ENCODE data around the gene TAC3. TPM values are rescaled to one million over a fixed set of nuclear protein-coding genes. Genes with fewer than 3 reads are reported as not detected.

TAC3 gene
- total and polyA plus RNA-seq, 2 of the 4 experiments (the other 2 are of a cell fraction): 0.94 TPM; not detected in 1

- no peak overlapping the region for H4K5ac ChIP-seq (ENCODE audit: low read depth, low read length)
- no peak overlapping the region for H3K56ac ChIP-seq (ENCODE audit: extremely low read depth, insufficient read depth, low read length)
- WGBS, 2 experiments (ENCODE audit: extremely low coverage in 2 of 2, insufficient read length in 1 of 2): no CpG with 5 or more reads among the region's 1 CpG
- peaks cover 10% of the 10 kb centered on the region; the same call in 1 of the 2 replicates for H4K20me1 ChIP-seq (ENCODE audit: insufficient read depth, low read length)
- ATAC-seq (ENCODE audit: low read depth) (no peak), DNase-seq (no peak)
- BruUV-seq (replicated peaks): no TSS peak
- no peak overlapping the region for H3K4me3 ChIP-seq (ENCODE audit: insufficient read depth, low read depth, low read length)
- no peaks in the 10 kb centered on the region for H3K36me3 ChIP-seq (ENCODE audit: control insufficient read depth, insufficient read depth, low read length)
- H3K9me1 ChIP-seq (ENCODE audit: insufficient read depth, low read length): no peaks in the 10 kb centered on the region; the same call in 1 of the 2 replicates
- H2BK20ac ChIP-seq (ENCODE audit: low read depth, low read length): no peak overlapping the region
- no peak overlapping the region for H2AK5ac ChIP-seq (ENCODE audit: low read depth, low read length)
- no peak overlapping the region for H2AFZ ChIP-seq (replicated peaks; ENCODE audit: low read length, poor library complexity)
- in situ Hi-C loops (cut with MboI; ENCODE audit: low sequenced_read_pairs): loop anchor here (5.0 kb wide), 1 partner anchor 34 kb away; the partner anchor contains the start of gene TAC3
- H3K14ac ChIP-seq (replicated peaks; ENCODE audit: low read depth, low read length): no peak overlapping the region
- no peak overlapping the region for H3K4me2 ChIP-seq (ENCODE audit: low read depth, low read length)
- H3K18ac ChIP-seq (ENCODE audit: low read depth, low read length): no peak overlapping the region
- ChIA-PET POLR2A (ENCODE audit: unreplicated experiment) (no interaction called here), CTCF (interaction anchor here (1.2 kb wide), 1 partner anchor 18 kb away, joined by 3 read pairs; no protein-coding TSS in a partner anchor)
- H3K4me1 ChIP-seq (ENCODE audit: control insufficient read depth, insufficient read depth, low read length): peaks cover 3% of the 10 kb centered on the region; the same call in 1 of the 2 replicates
- TF ChIP-seq RCOR1 (IDR thresholded peaks at IDR 0.05; ENCODE audit: insufficient replicate concordance, low read length) (no peak), USF2 (IDR thresholded peaks at IDR 0.05; ENCODE audit: low read depth, low read length) (no peak), RFX5 (IDR thresholded peaks at IDR 0.05; ENCODE audit: low read depth, low read length) (no peak), MAFK (IDR thresholded peaks at IDR 0.05; ENCODE audit: low read depth, low read length) (no peak), CEBPB (IDR thresholded peaks at IDR 0.05; ENCODE audit: low read depth, low read length) (no peak), CTCF (conservative IDR thresholded peaks at IDR 0.05; ENCODE audit: low read depth, low read length) (no peak), ELK1 (IDR thresholded peaks at IDR 0.05; ENCODE audit: borderline replicate concordance, low read depth, low read length) (no peak), RAD21 (IDR thresholded peaks at IDR 0.05; ENCODE audit: low read length) (no peak), POLR2A (IDR thresholded peaks at IDR 0.05; ENCODE audit: low read depth, low read length) (no peak), CHD1 (IDR thresholded peaks at IDR 0.05; ENCODE audit: low read depth, low read length) (no peak), FOS (IDR thresholded peaks at IDR 0.05; ENCODE audit: low read depth, low read length) (no peak)
- no peaks in the 10 kb centered on the region for H3K79me1 ChIP-seq (ENCODE audit: low read depth in 1 of 2, low read length in 2 of 2)
- H2AK9ac ChIP-seq (replicated peaks; ENCODE audit: low read depth, low read length, poor library complexity): no peak overlapping the region
- H3K9ac ChIP-seq (ENCODE audit: low read depth, low read length): no peak overlapping the region
- dilution Hi-C loops (cut with HindIII; ENCODE audit: low sequenced_read_pairs, unreplicated experiment): no loop called here
- H3K27me3 ChIP-seq (ENCODE audit: control insufficient read depth, insufficient read depth, low read length): peaks cover 14% of the 10 kb centered on the region
- no peak overlapping the region for H3K23ac ChIP-seq (ENCODE audit: low read depth, low read length)
- H4K91ac ChIP-seq (ENCODE audit: insufficient read depth, low read depth, low read length): no peak overlapping the region
- intact Hi-C loops (cut with micrococcal nuclease): no loop called here
- no peak overlapping the region for H2BK5ac ChIP-seq (ENCODE audit: low read depth, low read length, poor library complexity, severe bottlenecking)
- no peaks in the 10 kb centered on the region for H3K9me3 ChIP-seq (ENCODE audit: control insufficient read depth, insufficient read depth, low read length)
- H4K8ac ChIP-seq (ENCODE audit: low read depth in 2 of 2, low read length in 2 of 2): no peak overlapping the region
- no peak overlapping the region for H3K27ac ChIP-seq (ENCODE audit: insufficient read depth, low read length)
- no peak overlapping the region for H3K4ac ChIP-seq (ENCODE audit: low read depth, low read length)
- no peak overlapping the region for H2BK120ac ChIP-seq (ENCODE audit: low read depth, low read length)
- H2BK15ac ChIP-seq (ENCODE audit: low read depth, low read length): no peak overlapping the region
These were observed 34.7 kb upstream of the TAC3 start for GRCh38 chr12:57051011-57051410.
